WTC11 (cell line): Measurements from ENCODE around the gene TMEM154. TPM values are rescaled to one million over a fixed set of nuclear protein-coding genes. Genes with fewer than 3 reads are reported as not detected.

Experiments
- ATAC-seq: fragments of 200-7000 bp; cut with Tn5 transposase; 2 replicates; pipeline ENCODE4 v1.10.0; 2021; ENCODE audit warnings: mild to moderate bottlenecking, moderate library complexity
- CTCF ChIA-PET: fragments of 300-600 bp; sonication (Branson Sonifier 250); formaldehyde crosslinking; loops from one replicate; lab custom pipeline; 2021; ENCODE audit warnings: antibody characterized with exemption; lab: Charles Lee
- POLR2A ChIA-PET: fragments of 350-600 bp; sonication (Branson Sonifier 250); formaldehyde crosslinking; loops from one replicate; lab custom pipeline; 2021; ENCODE audit warnings: antibody characterized with exemption; lab: Charles Lee
- DNase-seq: peaks from one replicate; pipeline ENCODE4 v3.0.0; 2021; ENCODE audit warnings: low spot score
- H3K27ac Mint-ChIP-seq: 2 replicates; pipeline ENCODE4 v1.8.0; 2021; ENCODE audit warnings: mixed read lengths
- H3K27me3 Mint-ChIP-seq: 2 replicates; pipeline ENCODE4 v1.8.0; 2021; ENCODE audit warnings: low read depth, mild to moderate bottlenecking, moderate library complexity, mixed read lengths
- H3K36me3 Mint-ChIP-seq: 2 replicates; pipeline ENCODE4 v1.8.0; 2021; ENCODE audit warnings: mixed read lengths
- H3K4me1 Mint-ChIP-seq: 2 replicates; pipeline ENCODE4 v1.8.0; 2022; ENCODE audit warnings: mixed read lengths
- H3K4me3 Mint-ChIP-seq: 2 replicates; pipeline ENCODE4 v1.8.0; 2021; ENCODE audit warnings: mild to moderate bottlenecking, moderate library complexity, mixed read lengths
- H3K9me3 Mint-ChIP-seq: 2 replicates; pipeline ENCODE4 v1.8.0; 2021; ENCODE audit warnings: mixed read lengths
- ARID4B ChIP-seq: sonication (generic); formaldehyde crosslinking; IDR thresholded peaks from 2 replicates; pipeline ENCODE4 v1.8.0; 2023; ENCODE audit warnings: missing genetic modification reagents, mild to moderate bottlenecking, borderline replicate concordance
- ATF6 ChIP-seq: sonication (generic); formaldehyde crosslinking; IDR thresholded peaks from 2 replicates; pipeline ENCODE4 v1.8.1; 2023; ENCODE audit warnings: mild to moderate bottlenecking, missing genetic modification reagents
- CTCF ChIP-seq: fragments of 200-600 bp; IDR thresholded peaks from 2 replicates; pipeline ENCODE4 v1.8.0; 2022; ENCODE audit warnings: antibody characterized with exemption
- E2F4 ChIP-seq: sonication (generic); formaldehyde crosslinking; IDR thresholded peaks from 2 replicates; pipeline ENCODE4 v1.8.1; 2022; ENCODE audit warnings: low read depth, mild to moderate bottlenecking, moderate library complexity, missing genetic modification reagents, borderline replicate concordance
- ERG ChIP-seq: fragments of 250-450 bp; sonication (Bioruptor Pico); IDR thresholded peaks from 2 replicates; pipeline ENCODE4 v1.8.0; 2021; ENCODE audit warnings: mild to moderate bottlenecking
- ESRRA ChIP-seq: sonication (generic); formaldehyde crosslinking; IDR thresholded peaks from 2 replicates; pipeline ENCODE4 v1.8.1; 2022; ENCODE audit warnings: mild to moderate bottlenecking, missing genetic modification reagents, borderline replicate concordance
- GABPB1 ChIP-seq: sonication (generic); formaldehyde crosslinking; IDR thresholded peaks from 2 replicates; pipeline ENCODE4 v1.8.1; 2023; ENCODE audit warnings: mild to moderate bottlenecking, missing genetic modification reagents
- IRF1 ChIP-seq: sonication (generic); formaldehyde crosslinking; IDR thresholded peaks from 2 replicates; pipeline ENCODE4 v1.8.0; 2023; ENCODE audit warnings: missing genetic modification reagents
- JAZF1 ChIP-seq: fragments of 250-450 bp; sonication (Bioruptor Pico); IDR thresholded peaks from 2 replicates; pipeline ENCODE4 v1.9.0; 2021; ENCODE audit warnings: moderate library complexity, mild to moderate bottlenecking, inconsistent platforms
- JUN ChIP-seq: sonication (generic); formaldehyde crosslinking; IDR thresholded peaks from 2 replicates; pipeline ENCODE4 v1.8.0; 2023; ENCODE audit warnings: mild to moderate bottlenecking, missing genetic modification reagents
- NR3C1 ChIP-seq: sonication (generic); formaldehyde crosslinking; conservative IDR thresholded peaks from 2 replicates; pipeline ENCODE4 v1.8.1; 2023; ENCODE audit warnings: low read depth, mild to moderate bottlenecking, missing genetic modification reagents
- OVOL2 ChIP-seq: fragments of 250-450 bp; sonication (Bioruptor Pico); IDR thresholded peaks from 2 replicates; pipeline ENCODE4 v1.9.0; 2021; ENCODE audit warnings: mild to moderate bottlenecking, borderline replicate concordance
- TP53 ChIP-seq: sonication (generic); formaldehyde crosslinking; IDR thresholded peaks from 2 replicates; pipeline ENCODE4 v1.8.1; 2023; ENCODE audit warnings: mild to moderate bottlenecking, missing genetic modification reagents
- USF1 ChIP-seq: sonication (generic); formaldehyde crosslinking; IDR thresholded peaks from 2 replicates; pipeline ENCODE4 v1.8.0; 2022; ENCODE audit warnings: mild to moderate bottlenecking, missing genetic modification reagents
- ZBTB43 ChIP-seq: sonication (generic); formaldehyde crosslinking; IDR thresholded peaks from 2 replicates; pipeline ENCODE4 v1.8.1; 2023; ENCODE audit warnings: mild to moderate bottlenecking, missing genetic modification reagents
- ZNF263 ChIP-seq: sonication (generic); formaldehyde crosslinking; IDR thresholded peaks from 2 replicates; pipeline ENCODE4 v1.8.1; 2022; ENCODE audit warnings: low read depth, mild to moderate bottlenecking, moderate library complexity, missing genetic modification reagents
- total RNA-seq: library from RNA; stranded (reverse); gene quantifications from 3 replicates; pipeline ENCODE4 v1.2.3, GENCODE V29; 2021

Gene TMEM154
- total RNA-seq, 1 experiment from 2014 or later: 2.1 TPM

- Mint-ChIP-seq H3K36me3 (no peaks in the 10 kb centered on the region), H3K4me1 (peaks cover 15% of the 10 kb centered on the region), H3K4me3 (no peak overlapping the region), H3K27ac (peak overlapping the region; percentile 27), H3K9me3 (peaks cover 4% of the 10 kb centered on the region), H3K27me3 (no peaks in the 10 kb centered on the region)
- 0 out of 2 replicates have a peak, but pooled peaks have one; percentile 26 for ATAC-seq
- POLR2A ChIA-PET: no interaction called here
- TF ChIP-seq GABPB1 (CRISPR knock-in tag) (peak; percentile 97), ZNF263 (CRISPR knock-in tag) (no peak)
- no peak for DNase-seq
- CTCF ChIA-PET: no interaction called here
Measured at GRCh38 chr4:152634110-152634760, 45.6 kb downstream of the TMEM154 start.

GRCh38 chr4:152633118-152633517, 46.7 kb downstream of the TMEM154 start:
- DNase-seq (peak; percentile 26), ATAC-seq (peak; percentile 77)
- peaks cover 4% of the 10 kb centered on the region for H3K9me3 Mint-ChIP-seq
- ChIA-PET POLR2A (no interaction called here), CTCF (interaction anchor here (0.7 to 1.7 kb wide), 4 partner anchors 130 to 1645 kb away, joined by 3 to 4 read pairs (median 4); no protein-coding TSS in a partner anchor)
- no peaks in the 10 kb centered on the region for H3K27me3 Mint-ChIP-seq
- peaks cover 15% of the 10 kb centered on the region for H3K4me1 Mint-ChIP-seq
- no peak overlapping the region for H3K4me3 Mint-ChIP-seq
- no peaks in the 10 kb centered on the region for H3K36me3 Mint-ChIP-seq
- no peak overlapping the region for H3K27ac Mint-ChIP-seq
- TF ChIP-seq JAZF1 (CRISPR knock-in tag): no peak
- TF ChIP-seq JUN (CRISPR knock-in tag): no peak
- no peak for TF ChIP-seq ZBTB43 (CRISPR knock-in tag)
- TF ChIP-seq NR3C1 (CRISPR knock-in tag): no peak
- no peak for TF ChIP-seq CTCF
- no peak for TF ChIP-seq IRF1 (CRISPR knock-in tag)
- no peak for TF ChIP-seq TP53 (CRISPR knock-in tag)
- TF ChIP-seq ATF6 (CRISPR knock-in tag): no peak
- TF ChIP-seq USF1 (CRISPR knock-in tag): no peak
- no peak for TF ChIP-seq E2F4 (CRISPR knock-in tag)
- TF ChIP-seq OVOL2 (CRISPR knock-in tag): no peak
- no peak for TF ChIP-seq ERG (CRISPR knock-in tag)
- no peak for TF ChIP-seq ARID4B
- TF ChIP-seq ESRRA (CRISPR knock-in tag): no peak
